ENCODE measurements around the gene KLHL11. TPM values are rescaled to one million over a fixed set of nuclear protein-coding genes. Genes with fewer than 3 reads are reported as not detected.
A peak's percentile ranks its signal among the peaks of the same experiment; 100 is the strongest.

The KLHL11 gene
- total RNA-seq, 1 donor from 2014 or later, result 16.0 TPM

DNA sequence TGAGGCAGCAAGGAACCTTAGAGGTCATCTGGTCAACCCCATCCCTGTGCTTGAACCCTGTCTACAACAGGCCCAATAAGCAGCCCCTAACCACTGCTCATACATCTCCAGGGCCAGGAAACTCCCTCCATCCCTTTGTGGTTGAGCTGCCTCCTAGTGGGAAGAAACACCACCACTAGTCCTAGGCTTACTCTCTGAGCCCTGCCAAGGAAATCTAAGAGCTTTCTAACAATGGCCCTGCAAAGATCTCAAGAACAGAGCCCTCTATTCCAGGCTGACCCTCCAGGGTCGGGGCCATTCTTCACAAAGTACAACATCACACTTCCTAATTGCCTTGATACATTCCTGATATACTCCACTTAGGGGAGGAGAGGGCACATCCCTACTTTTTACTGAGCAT, 47.7 kb upstream of the KLHL11 start:
- Mint-ChIP-seq H3K9me3 (ENCODE audit: unreplicated experiment) (no peaks in the 10 kb centered on the region), H3K4me1 (ENCODE audit: unreplicated experiment) (peaks cover 46% of the 10 kb centered on the region), H3K36me3 (ENCODE audit: unreplicated experiment) (peaks cover 42% of the 10 kb centered on the region), H3K27ac (ENCODE audit: unreplicated experiment) (no peak overlapping the region), H3K27me3 (ENCODE audit: unreplicated experiment) (no peaks in the 10 kb centered on the region), H3K4me3 (ENCODE audit: unreplicated experiment) (no peak overlapping the region)
- DNase-seq (ENCODE audit: extremely low spot score, unreplicated experiment), result no peak
- no peak for TF ChIP-seq CTCF (IDR thresholded peaks at IDR 0.05)

DNA sequence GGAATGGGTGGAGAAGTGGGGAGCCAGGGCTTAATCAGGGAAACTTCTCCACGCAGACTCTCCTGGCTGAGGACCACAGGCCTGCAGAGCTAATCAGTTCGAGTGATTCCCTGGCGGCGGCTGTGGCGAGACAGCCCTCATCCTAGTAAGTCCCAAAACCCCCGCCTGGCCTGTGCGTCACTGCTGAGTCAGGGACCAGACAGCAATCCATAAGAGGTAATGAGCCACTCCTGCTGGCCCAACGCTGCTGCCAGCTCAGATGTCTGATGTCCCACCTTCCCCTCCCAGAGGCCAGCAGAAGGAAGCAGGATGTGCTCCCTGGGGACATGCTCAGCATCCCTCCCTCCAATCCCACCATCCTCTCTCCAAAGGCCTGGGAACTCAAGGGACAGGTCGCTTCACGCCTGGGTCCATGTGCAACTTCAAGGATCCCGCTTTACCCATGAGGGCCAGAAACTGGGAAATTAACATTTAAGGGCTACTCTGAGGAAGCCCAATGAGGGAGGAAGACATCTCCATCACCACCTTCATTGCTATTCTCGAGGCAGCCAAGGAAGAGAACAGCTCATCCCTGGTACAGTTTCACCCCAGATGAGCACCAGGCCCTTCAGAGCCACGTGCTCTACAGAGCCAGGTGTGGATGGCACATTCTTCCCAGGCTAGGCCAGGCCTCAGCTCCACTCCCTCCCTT, 45.6 kb upstream of the KLHL11 start:
- H3K9me3 Mint-ChIP-seq (ENCODE audit: unreplicated experiment), result no peaks in the 10 kb centered on the region
- no peaks in the 10 kb centered on the region for H3K27me3 Mint-ChIP-seq (ENCODE audit: unreplicated experiment)
- peaks cover 49% of the 10 kb centered on the region for H3K36me3 Mint-ChIP-seq (ENCODE audit: unreplicated experiment)
- H3K4me1 Mint-ChIP-seq (ENCODE audit: unreplicated experiment), result peaks cover 35% of the 10 kb centered on the region
- no peak for DNase-seq (ENCODE audit: extremely low spot score, unreplicated experiment)
- no peak overlapping the region for H3K4me3 Mint-ChIP-seq (ENCODE audit: unreplicated experiment)
- no peak for TF ChIP-seq CTCF (IDR thresholded peaks at IDR 0.05)
- H3K27ac Mint-ChIP-seq (ENCODE audit: unreplicated experiment), result peak overlapping the region; percentile 3

- no peak for DNase-seq (ENCODE audit: extremely low spot score, unreplicated experiment)
- H3K9me3 Mint-ChIP-seq (ENCODE audit: unreplicated experiment), result no peaks in the 10 kb centered on the region
- no peaks in the 10 kb centered on the region for H3K27me3 Mint-ChIP-seq (ENCODE audit: unreplicated experiment)
- H3K4me3 Mint-ChIP-seq (ENCODE audit: unreplicated experiment), result no peak overlapping the region
- peak overlapping the region; percentile 23 for H3K27ac Mint-ChIP-seq (ENCODE audit: unreplicated experiment)
- H3K4me1 Mint-ChIP-seq (ENCODE audit: unreplicated experiment), result peaks cover 20% of the 10 kb centered on the region
- TF ChIP-seq CTCF (IDR thresholded peaks at IDR 0.05), result no peak
- peaks cover 45% of the 10 kb centered on the region for H3K36me3 Mint-ChIP-seq (ENCODE audit: unreplicated experiment)
These were observed 43.9 kb upstream of the KLHL11 start for GRCh38 chr17:41909088-41909487.

DNA sequence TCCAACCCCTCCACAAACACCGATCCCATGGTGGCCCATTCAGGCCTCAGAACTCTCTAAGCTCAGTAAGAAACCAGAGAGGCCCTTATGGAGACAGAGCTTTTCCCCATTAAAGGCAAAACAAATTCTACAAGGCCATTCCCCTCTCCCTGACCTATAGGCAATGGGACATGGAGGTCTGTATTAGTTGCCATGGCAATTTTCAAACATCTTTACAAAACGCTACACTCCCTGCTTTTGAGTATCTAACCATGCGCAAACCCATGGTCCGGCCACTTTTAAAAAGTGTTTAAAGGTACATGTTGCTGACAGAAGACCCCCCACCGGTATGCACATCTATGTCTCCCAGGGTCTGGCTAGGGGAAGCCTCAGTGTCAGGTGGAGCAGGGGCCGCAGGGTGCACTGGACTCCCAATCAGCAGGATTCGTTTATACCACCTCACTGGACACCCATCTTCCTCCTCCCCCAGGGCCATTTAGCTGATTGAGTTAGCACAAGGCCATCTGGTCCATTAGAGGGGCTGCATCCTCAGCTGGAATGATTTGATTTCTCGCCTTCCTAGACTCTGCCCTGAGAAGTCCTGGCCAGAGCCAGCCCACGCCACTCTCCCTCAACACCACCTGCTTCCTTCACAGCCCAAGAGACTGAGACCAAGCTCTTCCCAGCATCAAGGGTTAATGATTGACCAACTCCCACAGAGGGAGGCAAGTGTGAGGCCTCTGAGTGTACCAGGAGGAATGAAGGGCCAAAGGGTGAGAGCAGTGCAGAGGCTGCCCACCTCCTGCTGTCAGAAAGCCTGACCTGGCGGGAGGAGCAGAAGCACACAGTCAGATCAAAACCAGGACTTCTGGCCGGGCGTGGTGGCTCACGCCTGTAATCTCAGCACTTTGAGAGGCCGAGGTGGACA, 42.7 kb upstream of the KLHL11 start:
- no peak overlapping the region for H3K4me3 Mint-ChIP-seq (ENCODE audit: unreplicated experiment)
- no peaks in the 10 kb centered on the region for H3K27me3 Mint-ChIP-seq (ENCODE audit: unreplicated experiment)
- peaks cover 11% of the 10 kb centered on the region for H3K4me1 Mint-ChIP-seq (ENCODE audit: unreplicated experiment)
- H3K27ac Mint-ChIP-seq (ENCODE audit: unreplicated experiment), result peak overlapping the region; percentile 52
- TF ChIP-seq CTCF (IDR thresholded peaks at IDR 0.05), result no peak
- H3K36me3 Mint-ChIP-seq (ENCODE audit: unreplicated experiment), result peaks cover 43% of the 10 kb centered on the region
- H3K9me3 Mint-ChIP-seq (ENCODE audit: unreplicated experiment), result no peaks in the 10 kb centered on the region
- DNase-seq (ENCODE audit: extremely low spot score, unreplicated experiment), result no peak

DNA sequence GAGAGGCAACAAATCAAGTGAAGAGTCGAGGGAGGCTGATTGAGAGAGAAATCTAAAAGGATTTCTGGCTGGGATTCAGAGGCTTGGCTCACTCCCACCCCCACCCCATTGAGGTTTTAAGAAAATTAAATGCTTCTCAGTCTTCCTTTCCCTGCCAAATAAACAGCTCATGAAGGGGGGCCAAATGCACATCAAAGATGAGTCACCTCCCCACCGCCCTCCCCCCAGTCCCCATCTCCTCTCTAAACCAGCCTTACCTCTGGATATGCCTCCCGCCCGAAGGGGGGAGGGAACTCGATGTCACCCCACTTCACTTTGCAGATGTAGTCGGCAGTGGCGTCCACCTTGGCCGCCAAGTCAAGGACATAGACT, 41.9 kb upstream of the KLHL11 start:
- peaks cover 39% of the 10 kb centered on the region for H3K36me3 Mint-ChIP-seq (ENCODE audit: unreplicated experiment)
- H3K4me3 Mint-ChIP-seq (ENCODE audit: unreplicated experiment), result no peak overlapping the region
- peaks cover 8% of the 10 kb centered on the region for H3K4me1 Mint-ChIP-seq (ENCODE audit: unreplicated experiment)
- no peak for DNase-seq (ENCODE audit: extremely low spot score, unreplicated experiment)
- H3K27ac Mint-ChIP-seq (ENCODE audit: unreplicated experiment), result peak overlapping the region; percentile 34
- no peaks in the 10 kb centered on the region for H3K27me3 Mint-ChIP-seq (ENCODE audit: unreplicated experiment)
- TF ChIP-seq CTCF (IDR thresholded peaks at IDR 0.05), result no peak
- no peaks in the 10 kb centered on the region for H3K9me3 Mint-ChIP-seq (ENCODE audit: unreplicated experiment)

All from osteocyte (in vitro differentiated cells).